Peyer's patch (tissue), 4 donors: ENCODE measurements around the gene ZNF668. TPM values are rescaled to one million over a fixed set of nuclear protein-coding genes. Genes with fewer than 3 reads are reported as not detected.

Source experiments
- DNase-seq, 3 donors: peaks; one replicate each; pipeline ENCODE4 v3.0.0-alpha.2; 2017 to 2019
- H3K27ac ChIP-seq, 4 donors: fragments of 200-600 bp; sonication (generic); one replicate each; pipeline ENCODE4 v1.5.1; 2016 to 2019
- H3K27me3 ChIP-seq, 2 donors: fragments of 200-600 bp; sonication (generic); one replicate each; pipeline ENCODE4 v1.5.1; 2019
- H3K36me3 ChIP-seq, 3 donors: fragments of 200-600 bp; sonication (generic); one replicate each; pipeline ENCODE4 v1.5.1; 2016 to 2019
- H3K4me1 ChIP-seq, 4 donors: fragments of 200-600 bp; sonication (generic); one replicate each; pipeline ENCODE4 v1.5.1; 2016 to 2019
- H3K4me3 ChIP-seq, 4 donors: fragments of 200-600 bp; sonication (generic); 1 replicate in 3 of 4; 2 replicates in 1 of 4; pipeline ENCODE4 v1.5.1; 2016 to 2019; ENCODE audit warnings: mild to moderate bottlenecking in 1 of 4
- H3K9me3 ChIP-seq, 4 donors: fragments of 200-600 bp; sonication (generic); one replicate each; pipeline ENCODE4 v1.5.1; 2016 to 2019; ENCODE audit warnings: mild to moderate bottlenecking in 1 of 4
- CTCF ChIP-seq, 6 experiments: fragments of 450-650 bp in 4 of 6; fragments of 200-600 bp in 2 of 6; sonication (generic) in 1 of 6; IDR thresholded peaks; one replicate each; pipeline ENCODE4 v1.5.1; 2017 to 2019; ENCODE audit warnings: antibody characterized with exemption in 6 of 6, mild to moderate bottlenecking in 3 of 6, moderate library complexity in 1 of 6
- POLR2A ChIP-seq, 2 donors: fragments of 450-650 bp; IDR thresholded peaks; one replicate each; pipeline ENCODE4 v1.5.1; 2017; ENCODE audit warnings: antibody characterized with exemption in 2 of 2, mild to moderate bottlenecking in 2 of 2, moderate library complexity in 2 of 2
- total RNA-seq, 4 donors: library from RNA; depleted of rRNA; stranded (reverse); fragments of >200 nt; gene quantifications; one replicate each; pipeline ENCODE4 v1.1.0, GENCODE V29; 2016

ZNF668 gene
- total RNA-seq, 4 donors from 2014 or later, result 3.3 to 17.2 (median 11.4) TPM

DNA sequence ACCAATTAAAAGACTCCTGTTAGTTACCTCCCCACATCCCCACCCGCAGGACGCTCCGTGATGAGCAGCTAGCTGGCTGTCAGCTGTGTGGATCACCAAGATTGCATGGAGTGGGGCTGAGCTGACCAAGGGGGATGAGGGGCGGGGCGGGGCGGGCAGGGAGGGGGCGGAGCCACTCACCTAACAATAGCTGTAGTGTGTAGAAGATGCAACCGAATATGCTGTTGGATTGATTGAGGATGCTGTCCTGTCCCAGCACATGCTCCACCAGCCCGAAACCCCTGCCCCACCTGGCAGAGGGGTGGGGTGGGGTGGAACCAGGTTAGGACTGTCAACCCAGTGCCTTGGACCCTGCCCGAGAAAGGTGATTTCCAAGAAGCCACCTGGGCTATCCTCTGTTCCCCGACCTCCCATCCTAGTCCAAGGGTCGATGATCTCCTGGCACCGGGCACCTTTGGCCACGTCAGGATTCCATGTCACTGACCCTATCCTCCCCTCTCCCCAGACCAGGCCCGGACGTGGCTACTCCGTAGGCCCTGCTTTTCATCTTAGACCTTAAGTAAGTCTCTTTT lies 19.2 kb upstream of the ZNF668 start:
- Histone ChIP-seq H3K27me3 (no peaks in the 10 kb centered on the region), H3K27ac (peak overlapping the region in 1 of 4 donors; percentile 67), H3K4me1 (peaks cover 0 to 19% (median 13%) of the 10 kb centered on the region in 4 donors), H3K9me3 (no peaks in the 10 kb centered on the region), H3K36me3 (peaks cover 0 to 31% (median 0%) of the 10 kb centered on the region in 3 donors), H3K4me3 (peak overlapping the region in 2 of 4 donors; percentile 70 to 71)
- TF ChIP-seq POLR2A (IDR thresholded peaks at IDR 0.05), result peak in 1 of 2 donors; percentile 52
- no peak for TF ChIP-seq CTCF (IDR thresholded peaks at IDR 0.05)
- DNase-seq, result peak in 2 of 3 donors; percentile 71 to 81

- Histone ChIP-seq H3K4me3 (no peak overlapping the region), H3K27me3 (no peaks in the 10 kb centered on the region), H3K4me1 (peaks cover 0 to 19% (median 13%) of the 10 kb centered on the region in 4 donors), H3K36me3 (peaks cover 0 to 31% (median 0%) of the 10 kb centered on the region in 3 donors), H3K9me3 (no peaks in the 10 kb centered on the region), H3K27ac (no peak overlapping the region)
- no peak for DNase-seq
- no peak for TF ChIP-seq POLR2A (IDR thresholded peaks at IDR 0.05)
Measured at GRCh38 chr16:31092330-31092729, 18.3 kb upstream of the ZNF668 start.

DNA sequence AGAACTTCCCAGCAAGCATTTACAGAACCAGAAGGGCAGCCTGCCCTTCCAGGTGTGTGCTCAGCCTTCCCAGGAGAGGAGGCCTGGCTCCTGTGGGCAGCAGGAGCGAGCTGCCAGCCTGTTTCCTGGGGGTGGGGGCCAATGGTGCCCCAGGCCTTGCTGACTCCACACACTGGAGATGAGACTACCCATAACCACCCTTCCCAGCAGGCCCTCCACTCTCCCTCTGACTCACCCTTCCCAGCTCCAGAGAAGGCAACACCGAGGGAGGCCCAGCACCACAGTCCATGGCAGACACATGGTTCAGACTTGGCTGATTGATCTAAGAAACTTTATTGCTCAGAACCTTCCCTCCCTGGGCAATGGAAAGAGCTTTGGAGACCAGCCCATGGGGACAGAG lies 16.5 kb upstream of the ZNF668 start:
- H3K4me1 ChIP-seq, result peaks cover 0 to 15% (median 9%) of the 10 kb centered on the region in 4 donors
- no peak for TF ChIP-seq POLR2A (IDR thresholded peaks at IDR 0.05)
- TF ChIP-seq CTCF (IDR thresholded peaks at IDR 0.05), result no peak
- no peak overlapping the region for H3K4me3 ChIP-seq
- no peaks in the 10 kb centered on the region for H3K27me3 ChIP-seq
- H3K9me3 ChIP-seq, result no peaks in the 10 kb centered on the region
- no peak overlapping the region for H3K27ac ChIP-seq
- no peak for DNase-seq
- H3K36me3 ChIP-seq, result peaks cover 0 to 41% (median 0%) of the 10 kb centered on the region in 3 donors

DNA sequence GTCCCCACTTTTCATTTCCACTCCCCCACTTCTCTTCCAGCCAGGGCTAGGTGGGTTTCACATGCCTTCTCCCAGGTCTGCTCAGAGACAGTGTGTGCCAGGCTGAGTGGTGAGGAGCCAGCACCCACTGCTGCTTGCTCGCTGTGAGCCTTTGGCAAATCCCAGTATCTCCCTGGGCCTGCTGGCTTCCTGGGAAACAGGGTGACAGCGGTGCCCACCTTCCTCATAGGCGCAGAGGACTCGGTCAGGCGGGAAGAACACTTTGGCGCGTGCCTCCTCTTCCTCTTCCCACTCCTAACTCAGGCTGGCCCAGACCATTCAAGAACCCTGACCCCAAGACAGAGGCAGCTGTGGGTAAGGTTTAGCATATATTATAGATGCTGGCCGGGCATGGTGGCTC lies 15.2 kb upstream of the ZNF668 start:
- no peak for DNase-seq
- TF ChIP-seq CTCF (IDR thresholded peaks at IDR 0.05), result no peak
- no peak for TF ChIP-seq POLR2A (IDR thresholded peaks at IDR 0.05)

GRCh38 chr16:31088459-31089183 lies 14.6 kb upstream of the ZNF668 start, which contains the start of gene PRSS53:
Gene PRSS53 (minus strand): TSS chr16:31088943. CDS start chr16:31088809, 134 bp downstream.
- Histone ChIP-seq H3K9me3 (no peaks in the 10 kb centered on the region), H3K27ac (no peak within 1 kb of the TSS), H3K27me3 (no peaks in the 10 kb centered on the region), H3K4me3 (no peak within 1 kb of the TSS), H3K4me1 (peaks cover 0 to 6% (median 0%) of the 10 kb centered on the region in 4 donors), H3K36me3 (peaks cover 0 to 47% (median 0%) of the 10 kb centered on the region in 3 donors)
- DNase-seq, result no peak
- TF ChIP-seq POLR2A (IDR thresholded peaks at IDR 0.05) (no peak), CTCF (IDR thresholded peaks at IDR 0.05) (no peak)

More for the DNA sequence above, 15.2 kb upstream of the ZNF668 start:
- Histone ChIP-seq H3K4me3 (no peak overlapping the region), H3K4me1 (peaks cover 0 to 6% (median 3%) of the 10 kb centered on the region in 4 donors), H3K27me3 (no peaks in the 10 kb centered on the region), H3K9me3 (no peaks in the 10 kb centered on the region), H3K36me3 (peaks cover 0 to 46% (median 0%) of the 10 kb centered on the region in 3 donors), H3K27ac (no peak overlapping the region)

GRCh38 chr16:31087971-31088370 lies 13.9 kb upstream of the ZNF668 start:
- Histone ChIP-seq H3K9me3 (no peaks in the 10 kb centered on the region), H3K4me3 (no peak overlapping the region), H3K27me3 (no peaks in the 10 kb centered on the region), H3K4me1 (peaks cover 0 to 3% (median 0%) of the 10 kb centered on the region in 4 donors), H3K27ac (no peak overlapping the region), H3K36me3 (peaks cover 0 to 52% (median 0%) of the 10 kb centered on the region in 3 donors)
- TF ChIP-seq POLR2A (IDR thresholded peaks at IDR 0.05), result no peak
- TF ChIP-seq CTCF (IDR thresholded peaks at IDR 0.05), result no peak
- DNase-seq, result no peak
